Activated CD8-positive, alpha-beta memory T cell treated with anti-CD3 and anti-CD28 coated beads for 1 hour (primary cell): ENCODE data around the gene SNX10.

Experiments used
- DNase-seq, 2 donors: peaks; one replicate each; pipeline ENCODE4 v3.0.0-alpha.2; 2020; ENCODE audit warnings: low read depth in 1 of 2; ENCODE audit errors: extremely low read depth in 1 of 2

SNX10 gene

GRCh38 chr7:26295586-26295985 lies 3.9 kb downstream of the SNX10 start:
- no peak for DNase-seq

GRCh38 chr7:26298472-26299058 lies 6.9 kb downstream of the SNX10 start:
- DNase-seq: no peak

- no peak for DNase-seq
Measured at GRCh38 chr7:26305090-26305868, 13.6 kb downstream of the SNX10 start.

- DNase-seq: no peak
Measured at GRCh38 chr7:26305869-26306665, 14.4 kb downstream of the SNX10 start.

GRCh38 chr7:26306790-26307189 lies 15.1 kb downstream of the SNX10 start:
- DNase-seq: no peak

GRCh38 chr7:26307226-26307625 lies 15.6 kb downstream of the SNX10 start:
- no peak for DNase-seq

- no peak for DNase-seq
Measured at GRCh38 chr7:26307791-26308190, 16.1 kb downstream of the SNX10 start.

- no peak for DNase-seq
Measured at GRCh38 chr7:26308551-26308950, 16.9 kb downstream of the SNX10 start.

- no peak for DNase-seq
Measured at GRCh38 chr7:26309089-26309488, 17.4 kb downstream of the SNX10 start.

GRCh38 chr7:26311798-26312197 lies 20.1 kb downstream of the SNX10 start:
- DNase-seq: no peak

- DNase-seq: no peak
Measured at GRCh38 chr7:26317211-26317610, 25.5 kb downstream of the SNX10 start.

GRCh38 chr7:26318921-26319320 lies 27.3 kb downstream of the SNX10 start:
- no peak for DNase-seq

GRCh38 chr7:26319636-26320035 lies 28.0 kb downstream of the SNX10 start:
- no peak for DNase-seq

GRCh38 chr7:26320878-26321277 lies 29.2 kb downstream of the SNX10 start:
- no peak for DNase-seq

- no peak for DNase-seq
Measured at GRCh38 chr7:26321435-26321834, 29.8 kb downstream of the SNX10 start.

- no peak for DNase-seq
Measured at GRCh38 chr7:26326211-26326610, 34.5 kb downstream of the SNX10 start.

GRCh38 chr7:26328498-26329390 lies 37.1 kb downstream of the SNX10 start:
- DNase-seq: no peak

GRCh38 chr7:26329520-26330255 lies 38.0 kb downstream of the SNX10 start:
- DNase-seq: no peak

GRCh38 chr7:26331113-26331512 lies 39.5 kb downstream of the SNX10 start:
- no peak for DNase-seq

- DNase-seq: no peak
Measured at GRCh38 chr7:26331789-26332188, 40.1 kb downstream of the SNX10 start.
